ENCODE data around the gene DCAF12.
"Not testable (repeated sequence)": the region's sequence is repeated elsewhere in the genome, so short reads cannot be mapped to it uniquely, and the experiment has no call there.

The DCAF12 gene

GRCh38 chr9:34065541-34065940, 61.0 kb downstream of the DCAF12 start:
- no peak for DNase-seq (ENCODE audit: low spot score)

DNA sequence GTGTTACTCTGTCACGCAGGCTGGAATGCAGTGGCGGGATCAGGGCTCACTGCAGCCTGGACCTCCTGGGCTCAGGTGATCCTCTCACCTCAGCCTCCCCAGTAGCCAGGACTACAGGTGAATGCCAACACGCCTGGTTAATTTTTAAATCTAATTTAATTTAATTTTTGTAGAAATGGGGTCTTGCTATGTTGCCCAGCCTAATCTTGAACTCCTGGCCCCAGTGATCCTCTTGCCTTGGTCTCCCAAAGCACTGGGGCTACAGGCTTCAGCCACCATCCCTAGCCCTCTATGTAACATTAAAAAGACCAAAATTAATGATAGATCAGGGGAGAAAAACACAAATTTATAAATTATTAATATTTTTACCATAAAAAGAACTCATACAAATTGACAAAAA, 66.5 kb downstream of the DCAF12 start:
- no peak for DNase-seq (ENCODE audit: low spot score)

DNA sequence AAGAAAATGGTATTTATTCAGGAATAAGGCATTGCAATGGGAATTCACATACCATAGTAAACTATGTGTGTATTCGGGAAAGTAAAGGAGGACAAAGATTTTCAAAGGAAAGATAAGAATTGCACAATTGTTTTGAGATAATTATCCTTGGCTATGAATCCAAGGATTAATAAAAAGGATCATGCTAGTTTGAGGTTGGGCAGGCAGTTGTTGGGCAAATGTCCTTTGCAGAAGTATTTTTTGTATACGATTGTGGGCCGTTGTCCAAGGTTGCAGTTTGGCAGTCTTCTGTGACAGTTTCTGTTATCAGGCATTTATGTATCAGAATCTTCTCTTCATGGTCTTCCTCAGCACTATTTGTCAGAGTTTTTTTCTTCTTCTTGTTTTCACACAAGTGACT, 67.2 kb downstream of the DCAF12 start:
- no peak for DNase-seq (ENCODE audit: low spot score)

DNA sequence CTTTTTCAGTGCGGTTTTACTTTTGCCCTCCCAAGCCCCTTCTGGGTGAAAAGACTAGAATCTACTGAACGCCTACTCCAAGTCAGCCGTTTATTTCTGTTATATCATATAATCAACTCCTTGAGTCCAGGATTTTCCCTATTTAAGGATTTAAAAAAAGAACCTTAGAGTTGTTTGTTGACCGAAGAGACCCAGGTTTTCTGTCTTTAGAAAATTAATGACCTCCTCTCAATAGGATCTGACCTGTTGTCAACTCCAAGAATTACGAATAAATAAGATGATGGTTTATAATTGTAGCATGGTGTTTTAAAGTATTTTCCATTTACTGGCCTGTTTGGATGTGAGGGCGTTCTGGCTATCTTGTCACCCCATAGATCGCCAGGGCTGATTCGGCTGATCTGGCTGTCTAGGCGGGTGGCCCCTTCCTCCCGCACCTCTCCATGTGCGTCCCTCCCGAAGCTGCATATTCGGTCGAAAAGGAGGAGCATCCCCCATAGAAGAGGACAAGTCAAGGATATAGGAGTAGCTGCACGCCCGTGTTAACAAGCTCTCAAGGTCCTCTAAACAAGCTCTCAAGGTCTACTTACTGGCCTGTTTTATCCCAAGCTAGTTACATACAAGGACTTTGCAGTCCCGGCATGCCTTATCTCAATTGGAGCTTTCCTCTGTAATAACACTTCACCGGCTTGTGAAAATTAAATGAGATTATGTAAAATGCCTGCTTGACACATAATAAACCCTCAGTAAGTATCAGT, 76.7 kb downstream of the DCAF12 start:
- no peak for DNase-seq (ENCODE audit: low spot score)

DNA sequence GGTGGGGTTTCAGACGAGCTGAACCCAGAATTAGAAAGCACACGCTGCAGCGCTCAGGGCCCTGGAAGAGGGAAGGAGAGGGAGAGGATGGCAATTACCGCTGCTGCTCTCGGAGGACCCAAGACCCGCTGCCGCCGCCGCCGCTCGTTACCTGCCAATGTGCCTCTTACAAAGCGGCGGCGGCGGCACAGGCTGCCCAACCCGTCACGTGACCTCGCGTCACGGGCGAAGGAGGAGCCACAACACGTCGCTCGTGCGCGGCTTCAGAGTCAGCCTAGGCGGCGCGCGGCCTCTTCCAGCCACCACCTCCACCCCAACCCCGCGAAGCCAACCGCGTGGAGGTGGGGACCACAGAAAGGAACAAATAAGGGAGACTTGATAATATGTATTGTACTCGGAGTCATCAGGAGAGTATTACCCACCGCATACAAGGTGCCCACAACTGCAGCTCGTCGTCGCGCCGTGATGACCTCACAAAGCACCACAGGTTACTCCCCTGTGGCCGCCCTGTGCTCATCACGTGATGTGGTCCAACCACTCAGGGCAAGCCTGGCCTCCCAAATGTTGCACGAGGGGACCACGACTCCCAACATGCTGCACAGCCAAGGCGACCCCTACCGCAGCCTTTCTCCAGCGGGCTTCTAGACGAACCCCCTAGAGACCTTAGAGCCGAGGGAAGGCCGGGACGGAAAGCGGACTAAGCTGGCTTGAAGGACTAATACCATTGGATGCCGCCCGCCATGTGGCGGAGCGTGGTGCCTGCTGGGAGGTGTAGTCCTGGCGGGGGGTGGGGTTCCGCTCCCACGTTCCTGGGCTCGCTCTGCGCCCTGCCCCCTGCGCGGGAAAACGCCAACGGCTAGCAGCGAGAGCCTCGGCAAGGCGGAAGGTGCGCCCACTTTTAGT, 77.5 kb downstream of the DCAF12 start, which contains the start of gene UBAP2:
Gene UBAP2, minus strand, starts transcription at position 161 of the 903 bp plus-strand sequence. CDS start 31,739 bp downstream, outside the sequence.
- DNase-seq (ENCODE audit: low spot score), result peak; percentile 97

GRCh38 chr9:34047864-34048726, 78.4 kb downstream of the DCAF12 start:
- DNase-seq (ENCODE audit: low spot score), result no peak

DNA sequence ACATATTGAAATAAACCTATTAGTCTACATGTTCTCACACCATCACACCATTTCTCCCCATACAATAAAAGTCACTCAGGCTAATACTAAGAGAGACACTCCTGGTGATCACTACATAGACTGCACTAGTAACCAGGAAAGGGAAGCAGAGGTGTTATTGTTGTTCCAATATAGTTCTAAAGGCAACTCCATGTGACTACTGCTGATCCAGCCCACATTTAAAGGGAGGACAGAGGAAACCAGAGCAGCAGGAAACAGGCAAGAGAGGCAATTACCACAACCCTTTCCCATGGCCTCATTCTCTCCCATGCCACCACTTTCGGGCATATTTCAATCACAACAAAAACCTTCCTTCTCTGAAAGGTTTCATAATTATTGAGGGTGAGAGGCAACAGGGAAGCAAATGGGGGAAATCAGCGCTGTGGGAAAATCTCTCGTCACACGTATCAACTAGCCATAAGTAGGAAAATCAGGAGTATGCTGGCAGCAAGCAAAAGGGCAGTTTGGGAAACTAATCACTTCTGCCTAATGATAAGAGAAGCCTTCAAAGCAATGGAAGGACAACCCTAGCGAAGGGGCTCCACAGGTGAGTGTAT, 79.6 kb downstream of the DCAF12 start:
- DNase-seq (ENCODE audit: low spot score), result no peak

DNA sequence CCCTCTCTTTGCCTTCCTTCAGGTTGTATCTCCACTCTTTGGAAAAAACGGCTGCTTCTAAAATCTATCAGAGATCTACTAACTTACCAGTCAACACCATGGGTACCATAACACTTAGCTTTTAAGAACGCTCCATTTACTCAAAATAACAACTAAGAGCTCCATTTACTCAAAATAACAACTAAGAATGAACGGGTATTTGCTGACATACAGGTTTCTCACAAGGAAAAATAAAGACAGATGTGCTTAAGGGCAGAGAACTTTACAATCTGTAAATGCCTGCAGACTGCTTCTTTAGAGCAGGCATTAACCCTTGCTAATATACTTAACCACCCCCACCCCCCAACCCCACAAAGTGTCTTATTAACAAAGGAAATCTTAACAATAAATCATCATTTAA, 80.6 kb downstream of the DCAF12 start:
- DNase-seq (ENCODE audit: low spot score), result no peak

GRCh38 chr9:34042074-34042473, 84.4 kb downstream of the DCAF12 start:
- DNase-seq (ENCODE audit: low spot score), result not testable (repeated sequence)

- not testable (repeated sequence) for DNase-seq (ENCODE audit: low spot score)
Measured at GRCh38 chr9:34038851-34039250, 87.6 kb downstream of the DCAF12 start.

DNA sequence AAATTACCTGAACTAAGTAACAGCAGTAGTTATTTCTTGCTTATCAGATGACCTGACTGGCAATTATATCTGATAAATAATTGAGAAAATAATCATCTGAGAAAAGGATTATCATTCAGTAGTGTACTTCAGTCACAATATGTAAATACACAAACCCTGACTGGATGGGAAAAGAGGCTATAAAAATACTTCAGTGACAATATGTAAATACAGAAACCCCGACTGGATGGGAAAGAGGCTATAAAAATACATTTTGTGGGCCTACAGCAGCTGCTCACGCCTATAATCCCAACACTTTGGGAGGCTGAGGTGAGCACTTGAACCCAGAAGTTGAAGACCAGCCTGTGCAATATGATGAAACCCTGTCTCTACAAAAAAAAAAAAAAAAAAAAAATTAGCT, 88.9 kb downstream of the DCAF12 start:
- no peak for DNase-seq (ENCODE audit: low spot score)

DNA sequence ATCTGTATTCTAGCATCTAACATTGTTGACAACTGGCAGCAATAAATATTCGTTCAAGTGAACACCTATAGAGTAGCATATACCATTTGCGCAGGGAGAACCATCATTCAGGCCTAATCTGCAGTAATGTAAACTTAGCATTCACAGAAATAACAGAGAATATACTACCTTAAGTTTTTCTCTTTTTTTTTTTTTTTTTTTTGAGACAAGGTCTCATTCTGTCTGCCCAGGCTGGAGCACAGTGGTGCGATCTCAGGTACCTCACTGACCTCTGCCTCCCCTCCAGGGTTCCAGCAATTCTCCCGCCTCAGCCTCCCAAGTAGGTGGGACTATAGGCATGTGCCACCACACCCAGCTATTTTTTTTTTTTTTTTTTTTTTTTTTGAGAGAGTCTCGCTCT, 89.9 kb downstream of the DCAF12 start:
- no peak for DNase-seq (ENCODE audit: low spot score)
